Transverse colon (tissue), 4 donors: ENCODE data around the gene RFTN1. TPM values are rescaled to one million over a fixed set of nuclear protein-coding genes. Genes with fewer than 3 reads are reported as not detected.

ENCODE experiments used
- DNase-seq: peaks from one replicate; pipeline ENCODE4 v3.0.0-alpha.2; 2019
- H3K27ac ChIP-seq, 4 donors: fragments of 200-600 bp; sonication (generic); 2 replicates each; pipeline ENCODE4 v1.5.1; 2016 to 2018; ENCODE audit warnings: inconsistent platforms in 4 of 4
- H3K27me3 ChIP-seq: fragments of 200-600 bp; sonication (generic); 2 replicates; pipeline ENCODE4 v1.5.1; 2017; ENCODE audit warnings: inconsistent platforms
- H3K36me3 ChIP-seq, 4 donors: fragments of 200-600 bp; sonication (generic); 2 replicates each; pipeline ENCODE4 v1.5.1; 2017 to 2019; ENCODE audit warnings: inconsistent platforms in 4 of 4
- H3K4me1 ChIP-seq, 4 donors: fragments of 200-600 bp; sonication (generic); 2 replicates each; pipeline ENCODE4 v1.5.1; 2017 to 2020; ENCODE audit warnings: inconsistent platforms in 4 of 4
- H3K4me3 ChIP-seq, 4 donors: fragments of 200-600 bp; sonication (generic); 1 replicate in 1 of 4; 2 replicates in 3 of 4; pipeline versions ENCODE4 v1.5.1 to v1.6.1; 2017 to 2019; ENCODE audit warnings: inconsistent platforms in 4 of 4
- H3K9me3 ChIP-seq, 2 donors: fragments of 200-600 bp; sonication (generic); 2 replicates each; pipeline ENCODE4 v1.5.1; 2017 to 2019; ENCODE audit warnings: inconsistent platforms in 2 of 2
- CTCF ChIP-seq, 5 experiments: fragments of 200-600 bp in 3 of 5; fragments of 450-650 bp in 2 of 5; sonication (generic) in 3 of 5; IDR thresholded peaks; 1 replicate in 2 of 5; 2 replicates in 3 of 5; pipeline ENCODE4 v1.5.1; 2016 to 2017; ENCODE audit warnings: antibody characterized with exemption in 5 of 5, inconsistent platforms in 3 of 5, mild to moderate bottlenecking in 2 of 5, moderate library complexity in 1 of 5
- EP300 ChIP-seq: sonication (generic); formaldehyde crosslinking; IDR thresholded peaks from one replicate; pipeline ENCODE4 v1.6.1; 2017; ENCODE audit warnings: antibody characterized with exemption, low read depth
- POLR2A ChIP-seq: fragments of 450-650 bp; IDR thresholded peaks from one replicate; pipeline ENCODE4 v1.6.1; 2016; ENCODE audit warnings: antibody characterized with exemption, mild to moderate bottlenecking, moderate library complexity
- POLR2AphosphoS5 ChIP-seq, 3 donors: sonication (generic); formaldehyde crosslinking; IDR thresholded peaks; one replicate each; pipeline ENCODE4 v1.6.1; 2016; ENCODE audit warnings: antibody characterized with exemption in 3 of 3
- WGBS, 2 donors: methylation state at CpG; one replicate each; pipeline ENCODE4 v1.1.5; 2018; ENCODE audit warnings: low coverage in 1 of 2; 5-methylcytosine and 5-hydroxymethylcytosine counted together
- in situ Hi-C, 4 donors: fragments of 200-750 bp; cut with MboI; loops; one replicate each; pipeline versions ENCODE4 v1.15.0 to v1.15.1; 2017; ENCODE audit warnings: low sequenced_read_pairs in 3 of 4, low pct_ligation_motif_present in 1 of 4, low pct_unique_long_range_greater_than_20kb in 1 of 4
- intact Hi-C: fragments of 100-400 bp; cut with DNase I; formaldehyde crosslinking; loops from one replicate; pipeline ENCODE4 v1.15.1; 2023; ENCODE audit warnings: low total_unique reads
- total RNA-seq, 4 donors: library from RNA; depleted of rRNA; stranded (reverse); fragments of >200 nt; gene quantifications; one replicate each; pipeline ENCODE4 v1.1.0, GENCODE V29; 2016

The RFTN1 gene
- total RNA-seq, 4 donors from 2014 or later: 6.7 to 25.7 (median 15.7) TPM

- intact Hi-C loops (no loop called here), in situ Hi-C loops (no loop called here)
- H3K9me3 ChIP-seq: no peaks in the 10 kb centered on the region
- no peak for DNase-seq
- H3K27me3 ChIP-seq: no peaks in the 10 kb centered on the region
- no peak for TF ChIP-seq POLR2A
- no peak for TF ChIP-seq POLR2AphosphoS5 (IDR thresholded peaks at IDR 0.05)
- TF ChIP-seq EP300: no peak
- no peak for TF ChIP-seq CTCF (IDR thresholded peaks at IDR 0.05)
- H3K4me1 ChIP-seq: peaks cover 0 to 5% (median 0%) of the 10 kb centered on the region in 4 donors
- 72 to 83% methylated on average over 1 to 2 of the region's 2 CpGs for WGBS, 2 donors
- H3K27ac ChIP-seq: no peak overlapping the region
- peaks cover 0 to 7% (median 2%) of the 10 kb centered on the region in 4 donors for H3K36me3 ChIP-seq
- H3K4me3 ChIP-seq: no peak overlapping the region
Observed at GRCh38 chr3:16309558-16309957, 203.9 kb downstream of the RFTN1 start.

GRCh38 chr3:16308727-16309126 lies 204.8 kb downstream of the RFTN1 start:
- WGBS, 2 donors: 82 to 85% methylated on average over 1 of the region's 1 CpG
- Histone ChIP-seq H3K27ac (no peak overlapping the region), H3K4me3 (no peak overlapping the region), H3K4me1 (peaks cover 0 to 5% (median 0%) of the 10 kb centered on the region in 4 donors), H3K27me3 (no peaks in the 10 kb centered on the region), H3K9me3 (no peaks in the 10 kb centered on the region), H3K36me3 (peaks cover 0 to 7% (median 2%) of the 10 kb centered on the region in 4 donors)
- DNase-seq: no peak
- intact Hi-C loops: no loop called here
- TF ChIP-seq POLR2AphosphoS5 (IDR thresholded peaks at IDR 0.05): no peak
- TF ChIP-seq CTCF (IDR thresholded peaks at IDR 0.05): no peak
- in situ Hi-C loops: no loop called here

GRCh38 chr3:16307832-16308531 lies 205.5 kb downstream of the RFTN1 start:
- in situ Hi-C loops (no loop called here), intact Hi-C loops (no loop called here)
- Histone ChIP-seq H3K4me3 (no peak overlapping the region), H3K36me3 (peaks cover 0 to 8% (median 4%) of the 10 kb centered on the region in 4 donors), H3K9me3 (no peaks in the 10 kb centered on the region), H3K27me3 (no peaks in the 10 kb centered on the region), H3K27ac (no peak overlapping the region), H3K4me1 (peaks cover 0 to 5% (median 0%) of the 10 kb centered on the region in 4 donors)
- TF ChIP-seq POLR2AphosphoS5 (IDR thresholded peaks at IDR 0.05): no peak
- no peak for TF ChIP-seq POLR2A
- TF ChIP-seq EP300: no peak
- no peak for TF ChIP-seq CTCF (IDR thresholded peaks at IDR 0.05)
- 83% methylated on average over 5 of the region's 5 CpGs for WGBS, 2 donors
- DNase-seq: no peak

DNA sequence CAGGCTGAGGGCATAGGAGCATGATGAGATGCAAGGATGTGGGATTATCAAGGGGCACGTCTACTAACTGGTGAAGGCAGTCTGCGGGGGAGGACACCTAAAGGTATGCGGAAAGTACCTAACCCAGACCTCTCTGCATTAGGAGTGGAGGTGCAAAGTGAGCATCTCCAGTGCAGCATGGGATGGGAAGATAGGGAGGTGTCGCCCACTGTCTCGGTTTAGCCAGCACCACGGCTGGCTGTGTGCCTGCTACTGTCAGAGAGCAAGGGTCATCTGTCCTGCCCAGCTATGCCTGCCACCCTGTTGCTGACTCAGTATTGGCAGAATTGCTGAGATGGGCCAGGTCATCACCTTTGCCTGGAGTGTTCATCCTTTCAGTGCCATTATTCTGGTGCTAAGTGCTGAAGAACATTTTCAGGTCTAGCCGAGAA lies 208.4 kb downstream of the RFTN1 start:
- Histone ChIP-seq H3K4me1 (no peaks in the 10 kb centered on the region), H3K4me3 (no peak overlapping the region), H3K27me3 (no peaks in the 10 kb centered on the region), H3K36me3 (peaks cover 0 to 18% (median 6%) of the 10 kb centered on the region in 4 donors), H3K9me3 (no peaks in the 10 kb centered on the region), H3K27ac (no peak overlapping the region)
- 81% methylated on average over 7 of the region's 7 CpGs; no CpG with 5 or more reads in 1 of the 2 donors for WGBS, 2 donors
- in situ Hi-C loops: no loop called here
- no peak for DNase-seq
- intact Hi-C loops: no loop called here
- TF ChIP-seq CTCF (IDR thresholded peaks at IDR 0.05) (no peak), EP300 (no peak), POLR2AphosphoS5 (IDR thresholded peaks at IDR 0.05) (no peak), POLR2A (no peak)
